Ascending aorta (tissue), 2 donors: Measurements from ENCODE around the gene URB1. TPM values are rescaled to one million over a fixed set of nuclear protein-coding genes. Genes with fewer than 3 reads are reported as not detected.
"Not testable (repeated sequence)": the region's sequence is repeated elsewhere in the genome, so short reads cannot be mapped to it uniquely, and the experiment has no call there.

ENCODE experiments used
- DNase-seq, 2 donors: peaks; one replicate each; pipeline ENCODE4 v3.0.0-alpha.2; 2019; ENCODE audit warnings: low spot score in 2 of 2
- H3K27ac ChIP-seq, 2 donors: fragments of 200-600 bp; sonication (generic); one replicate each; pipeline ENCODE4 v1.5.1; 2016 to 2017; ENCODE audit warnings: mild to moderate bottlenecking in 1 of 2
- H3K27me3 ChIP-seq: fragments of 200-600 bp; sonication (generic); one replicate; pipeline ENCODE4 v1.5.1; 2017
- H3K36me3 ChIP-seq, 2 donors: fragments of 200-600 bp; sonication (generic); one replicate each; pipeline ENCODE4 v1.5.1; 2016
- H3K4me1 ChIP-seq, 2 donors: fragments of 200-600 bp; sonication (generic); one replicate each; pipeline ENCODE4 v1.5.1; 2016 to 2017; ENCODE audit warnings: mild to moderate bottlenecking in 1 of 2
- H3K4me3 ChIP-seq, 2 donors: fragments of 200-600 bp; sonication (generic); one replicate each; pipeline ENCODE4 v1.5.1; 2016 to 2017; ENCODE audit warnings: mild to moderate bottlenecking in 1 of 2
- H3K9me3 ChIP-seq, 2 donors: fragments of 200-600 bp; sonication (generic); one replicate each; pipeline ENCODE4 v1.5.1; 2016
- intact Hi-C: fragments of 100-400 bp; cut with DNase I; formaldehyde crosslinking; loops from one replicate; pipeline ENCODE4 v1.15.1; 2023
- total RNA-seq: library from RNA; depleted of rRNA; stranded (reverse); fragments of >200 nt; gene quantifications from one replicate; pipeline ENCODE4 v1.1.0, GENCODE V29; 2016
- TF ChIP-seq, protein P1 (sequence below), 3 experiments: fragments of 200-600 bp in 2 of 3; fragments of 450-650 bp in 1 of 3; sonication (generic) in 2 of 3; IDR thresholded peaks; one replicate each; pipeline ENCODE4 v1.5.1; 2016 to 2019; ENCODE audit warnings: antibody characterized with exemption in 3 of 3, mild to moderate bottlenecking in 1 of 3, moderate library complexity in 1 of 3

Gene URB1
- total RNA-seq, 1 donor from 2014 or later: 35.4 TPM

DNA sequence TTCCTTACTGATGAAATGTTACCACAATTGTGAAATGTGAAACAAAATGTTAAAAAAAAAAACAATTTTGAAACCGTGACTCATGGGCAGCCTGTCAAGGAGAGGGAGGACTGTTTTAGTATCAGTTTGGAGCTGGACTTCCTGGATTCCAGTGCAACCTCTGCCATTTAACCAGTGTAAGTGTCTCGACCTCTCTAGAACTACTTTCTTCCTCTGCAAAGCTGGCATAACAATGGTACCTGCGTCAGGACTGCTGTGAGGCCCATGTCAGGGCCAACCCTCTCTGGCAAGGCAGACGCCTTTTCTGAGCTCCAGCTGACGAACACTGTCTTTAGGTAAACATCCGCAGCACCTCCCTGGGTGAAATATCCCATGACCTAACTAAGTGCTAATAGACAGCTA lies 20.9 kb downstream of the URB1 start:
- Histone ChIP-seq H3K4me1 (peaks cover 0 to 31% of the 10 kb centered on the region in 2 donors), H3K27ac (peak overlapping the region; percentile 84 to 86), H3K9me3 (no peaks in the 10 kb centered on the region), H3K4me3 (peak overlapping the region in 1 of 2 donors; percentile 2), H3K36me3 (peaks cover 28 to 38% of the 10 kb centered on the region in 2 donors), H3K27me3 (no peaks in the 10 kb centered on the region)
- intact Hi-C loops: loop anchor here (1.0 to 2.0 kb wide), 4 partner anchors 8 to 197 kb away; no protein-coding TSS in a partner anchor
- DNase-seq: peak in 1 of 2 donors; percentile 77
- TF ChIP-seq, protein P1, sequence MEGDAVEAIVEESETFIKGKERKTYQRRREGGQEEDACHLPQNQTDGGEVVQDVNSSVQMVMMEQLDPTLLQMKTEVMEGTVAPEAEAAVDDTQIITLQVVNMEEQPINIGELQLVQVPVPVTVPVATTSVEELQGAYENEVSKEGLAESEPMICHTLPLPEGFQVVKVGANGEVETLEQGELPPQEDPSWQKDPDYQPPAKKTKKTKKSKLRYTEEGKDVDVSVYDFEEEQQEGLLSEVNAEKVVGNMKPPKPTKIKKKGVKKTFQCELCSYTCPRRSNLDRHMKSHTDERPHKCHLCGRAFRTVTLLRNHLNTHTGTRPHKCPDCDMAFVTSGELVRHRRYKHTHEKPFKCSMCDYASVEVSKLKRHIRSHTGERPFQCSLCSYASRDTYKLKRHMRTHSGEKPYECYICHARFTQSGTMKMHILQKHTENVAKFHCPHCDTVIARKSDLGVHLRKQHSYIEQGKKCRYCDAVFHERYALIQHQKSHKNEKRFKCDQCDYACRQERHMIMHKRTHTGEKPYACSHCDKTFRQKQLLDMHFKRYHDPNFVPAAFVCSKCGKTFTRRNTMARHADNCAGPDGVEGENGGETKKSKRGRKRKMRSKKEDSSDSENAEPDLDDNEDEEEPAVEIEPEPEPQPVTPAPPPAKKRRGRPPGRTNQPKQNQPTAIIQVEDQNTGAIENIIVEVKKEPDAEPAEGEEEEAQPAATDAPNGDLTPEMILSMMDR (IDR thresholded peaks at IDR 0.05): no peak

DNA sequence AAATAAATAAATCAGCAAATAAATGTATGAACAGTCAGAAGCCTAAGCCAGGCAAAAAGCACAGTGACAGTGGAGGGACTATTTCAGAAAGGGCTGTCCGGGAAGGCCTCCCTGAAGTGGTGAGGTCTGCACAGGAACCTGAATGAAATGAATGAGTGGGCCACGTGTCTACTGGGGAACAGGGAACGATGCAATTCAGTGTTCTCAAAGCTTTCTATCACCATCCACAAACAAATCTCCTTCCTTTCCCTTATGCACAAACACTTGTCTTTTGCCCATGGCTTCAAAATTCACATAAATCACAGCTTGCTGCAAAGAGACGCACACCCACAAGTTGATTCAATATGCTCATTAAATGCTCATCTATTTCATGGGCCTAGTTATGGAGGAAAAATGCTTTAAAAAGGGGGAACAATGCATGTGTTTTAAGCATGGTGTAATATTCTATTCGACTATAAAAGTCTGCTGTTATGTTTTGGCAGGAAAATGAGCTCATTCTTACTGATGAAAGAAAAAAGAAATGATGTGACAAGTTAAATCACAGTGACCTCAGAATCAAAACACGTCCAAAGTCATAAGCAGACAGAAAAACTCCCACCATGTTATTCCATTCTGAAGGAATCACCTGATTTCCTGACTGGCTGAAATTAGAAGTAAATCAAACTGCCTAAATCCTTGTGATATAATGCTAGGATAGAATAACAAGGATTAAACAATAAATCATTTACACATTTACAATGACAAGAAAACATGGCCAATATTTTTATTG lies 21.6 kb downstream of the URB1 start:
- Histone ChIP-seq H3K4me1 (peaks cover 0 to 26% of the 10 kb centered on the region in 2 donors), H3K36me3 (peaks cover 36 to 45% of the 10 kb centered on the region in 2 donors), H3K9me3 (no peaks in the 10 kb centered on the region), H3K27me3 (no peaks in the 10 kb centered on the region), H3K4me3 (peak overlapping the region in 1 of 2 donors; percentile 3), H3K27ac (peak overlapping the region; percentile 84 to 86)
- TF ChIP-seq, protein P1 (IDR thresholded peaks at IDR 0.05): no peak
- DNase-seq: no peak
- intact Hi-C loops: loop anchor here (1.0 to 2.0 kb wide), 2 partner anchors 40 to 198 kb away; no protein-coding TSS in a partner anchor

DNA sequence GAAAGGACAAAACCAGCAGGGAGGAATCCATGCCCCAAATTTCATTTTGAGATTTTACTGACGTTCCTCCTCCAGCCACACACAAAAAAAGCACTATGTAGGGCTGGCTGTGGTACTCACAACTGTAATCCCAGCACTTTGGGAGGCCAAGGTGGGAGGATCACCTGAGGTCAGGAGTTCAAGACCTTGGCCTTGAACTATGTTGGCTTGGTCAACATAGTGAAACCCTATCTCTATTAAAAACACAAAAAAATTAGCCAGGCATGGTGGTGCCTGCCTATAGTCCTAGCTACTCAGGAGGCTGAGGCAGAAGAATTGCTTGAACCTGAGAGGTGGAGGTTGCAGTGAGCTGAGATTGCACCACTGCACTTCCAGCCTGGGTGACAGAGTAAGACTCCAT lies 23.9 kb downstream of the URB1 start:
- H3K4me3 ChIP-seq, intact Hi-C loops: not testable (repeated sequence)
- H3K36me3 ChIP-seq: peaks cover 58 to 59% of the 10 kb centered on the region in 2 donors

DNA sequence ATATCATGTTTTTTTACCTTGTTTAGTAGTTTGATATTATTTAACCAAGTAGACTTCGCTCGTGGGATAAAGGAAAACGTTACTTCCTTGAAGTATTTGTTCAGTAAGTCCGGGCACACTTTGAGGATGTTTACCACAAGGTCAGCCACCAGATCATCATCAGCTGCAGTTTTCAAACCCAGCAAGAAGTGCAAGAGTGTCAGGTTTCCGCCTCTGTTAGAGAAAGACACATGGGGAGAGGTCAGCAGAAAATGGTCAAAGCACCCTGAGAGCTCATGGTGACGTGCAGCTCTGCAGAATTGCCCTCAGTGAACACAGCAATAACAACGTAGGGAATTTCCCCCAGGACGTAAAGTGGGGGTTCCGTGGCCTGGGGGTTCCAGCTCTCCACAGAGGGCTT lies 24.4 kb downstream of the URB1 start:
- DNase-seq: no peak
- Histone ChIP-seq H3K27me3 (no peaks in the 10 kb centered on the region), H3K36me3 (peaks cover 61 to 65% of the 10 kb centered on the region in 2 donors), H3K27ac (peak overlapping the region; percentile 84 to 86), H3K4me3 (no peak overlapping the region), H3K4me1 (peaks cover 0 to 27% of the 10 kb centered on the region in 2 donors), H3K9me3 (no peaks in the 10 kb centered on the region)
- TF ChIP-seq, protein P1 (IDR thresholded peaks at IDR 0.05): no peak
- intact Hi-C loops: no loop called here

More for the DNA sequence above, 23.9 kb downstream of the URB1 start:
- H3K4me1 ChIP-seq: peaks cover 0 to 27% of the 10 kb centered on the region in 2 donors
- H3K27me3 ChIP-seq, H3K9me3 ChIP-seq, DNase-seq: not testable (repeated sequence)
- peak overlapping the region; percentile 84 to 86 for H3K27ac ChIP-seq

DNA sequence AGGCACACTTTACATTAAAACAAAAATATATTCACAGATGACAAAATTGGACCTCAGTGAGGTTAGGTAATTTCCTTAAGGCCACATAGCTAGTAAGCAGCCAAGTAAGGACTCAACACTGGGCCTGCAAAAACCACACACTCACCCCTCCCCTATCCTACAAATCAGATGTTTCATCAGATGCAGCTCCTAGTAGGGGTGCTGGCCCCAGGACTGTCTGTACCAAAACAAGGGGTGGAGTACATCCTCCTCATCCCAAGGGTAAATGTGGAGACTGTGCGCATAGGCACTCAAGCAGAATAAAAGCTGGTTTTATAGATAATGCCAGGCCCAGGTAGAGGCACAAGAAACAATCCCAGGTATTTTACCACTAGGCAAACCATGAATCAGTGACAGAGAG lies 25.7 kb downstream of the URB1 start:
- no peak for DNase-seq
- intact Hi-C loops: no loop called here
- Histone ChIP-seq H3K4me3 (no peak overlapping the region), H3K4me1 (peaks cover 0 to 23% of the 10 kb centered on the region in 2 donors), H3K36me3 (peaks cover 74 to 75% of the 10 kb centered on the region in 2 donors), H3K9me3 (no peaks in the 10 kb centered on the region), H3K27ac (peak overlapping the region; percentile 17 to 33), H3K27me3 (no peaks in the 10 kb centered on the region)
- TF ChIP-seq, protein P1 (IDR thresholded peaks at IDR 0.05): no peak

DNA sequence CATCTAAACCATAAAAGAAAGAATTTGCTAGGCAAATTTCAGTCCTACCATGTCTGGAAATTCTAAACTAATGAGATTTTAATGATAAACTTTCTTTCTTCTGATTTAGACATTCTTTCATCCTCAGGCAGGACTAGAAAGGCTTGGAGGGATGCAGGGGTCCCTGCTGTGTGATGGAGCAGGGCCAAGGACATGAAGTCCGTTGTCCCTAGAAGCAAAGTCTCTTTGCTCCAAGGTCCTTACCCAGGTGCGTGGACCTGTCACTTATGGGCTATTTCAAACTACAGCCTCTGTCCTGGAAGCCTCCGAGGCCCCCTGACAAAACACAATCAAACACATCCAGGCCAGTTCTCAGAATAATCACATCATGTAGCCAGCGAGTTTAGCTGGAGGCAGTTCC lies 26.6 kb downstream of the URB1 start:
- DNase-seq: no peak
- Histone ChIP-seq H3K36me3 (peaks cover 83% of the 10 kb centered on the region in 2 donors), H3K27ac (no peak overlapping the region), H3K4me3 (no peak overlapping the region), H3K9me3 (no peaks in the 10 kb centered on the region), H3K27me3 (no peaks in the 10 kb centered on the region), H3K4me1 (peaks cover 0 to 16% of the 10 kb centered on the region in 2 donors)
- intact Hi-C loops: no loop called here
- TF ChIP-seq, protein P1 (IDR thresholded peaks at IDR 0.05): no peak
